HS-27A (cell line): Measurements from ENCODE around the gene FAM222A.

Experiments
- DNase-seq: peaks from one replicate; pipeline ENCODE4 v3.0.0-alpha.2; 2012; ENCODE audit warnings: low read depth, missing footprints

The FAM222A gene

DNA sequence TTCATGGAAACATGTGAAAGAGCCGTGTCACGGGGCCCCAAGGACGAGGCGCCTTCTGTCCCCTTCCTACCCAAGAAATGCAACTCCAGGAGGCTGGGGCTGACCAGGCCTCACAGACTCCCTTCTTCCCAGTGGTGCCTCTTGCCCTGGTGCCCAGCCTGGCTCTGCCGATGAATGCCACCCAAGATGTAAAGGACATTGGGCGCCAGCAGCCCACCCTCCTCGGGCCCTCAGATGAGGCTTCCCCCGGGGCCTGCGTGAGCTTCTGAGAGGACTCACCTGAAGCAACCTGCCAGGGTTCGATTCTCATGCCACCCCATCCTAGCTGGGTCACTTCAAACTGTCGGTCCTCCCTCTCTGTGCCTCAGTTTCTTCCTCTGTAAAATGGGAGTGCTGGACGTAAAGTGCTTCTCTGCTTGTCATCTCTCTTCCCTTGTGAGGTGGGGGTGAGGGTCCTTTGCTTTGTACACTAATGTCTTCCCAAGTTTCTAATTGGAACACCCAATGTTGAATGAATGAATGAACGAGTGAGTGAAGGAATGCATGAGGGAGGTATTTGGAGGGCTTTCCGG, 10.8 kb downstream of the FAM222A start:
- DNase-seq, result no peak

DNA sequence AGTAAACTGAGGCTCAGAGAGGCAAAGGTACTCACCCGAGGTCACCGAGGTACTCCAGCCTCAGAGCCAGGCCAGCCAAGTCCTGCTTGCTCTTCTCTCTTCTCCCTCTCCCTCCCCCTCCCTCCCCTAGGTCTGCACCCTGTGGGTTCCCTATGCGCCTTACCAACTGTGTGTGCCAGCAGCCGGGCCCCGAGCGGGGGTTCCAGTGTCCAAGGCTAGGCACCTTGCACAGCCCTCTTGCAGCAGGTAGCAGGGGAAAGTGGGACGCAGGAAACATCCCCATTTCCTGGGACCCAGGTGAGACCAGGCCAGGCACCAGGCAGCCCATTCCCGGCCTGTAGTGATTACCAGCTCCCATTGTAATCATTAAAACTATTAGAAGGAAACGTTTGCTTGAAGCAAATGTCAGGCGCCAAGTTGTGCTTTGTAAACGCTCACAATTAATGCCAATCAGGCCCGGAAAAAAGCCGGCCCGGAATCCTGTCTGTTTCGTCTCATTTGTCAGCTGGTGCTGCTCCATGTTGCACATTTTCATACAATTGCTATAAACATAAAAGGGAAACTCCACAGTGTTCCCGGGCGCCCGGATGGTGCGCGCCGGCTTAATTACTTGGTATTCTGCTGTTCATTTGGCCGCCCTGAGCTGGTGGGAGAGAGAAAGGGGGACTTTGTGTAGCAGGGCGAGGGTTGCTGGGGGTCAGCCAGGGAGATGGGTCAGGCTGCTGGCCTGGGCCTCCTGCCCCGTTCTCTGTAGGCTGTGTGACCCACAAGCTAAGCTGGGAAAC, 11.9 kb downstream of the FAM222A start:
- no peak for DNase-seq

DNA sequence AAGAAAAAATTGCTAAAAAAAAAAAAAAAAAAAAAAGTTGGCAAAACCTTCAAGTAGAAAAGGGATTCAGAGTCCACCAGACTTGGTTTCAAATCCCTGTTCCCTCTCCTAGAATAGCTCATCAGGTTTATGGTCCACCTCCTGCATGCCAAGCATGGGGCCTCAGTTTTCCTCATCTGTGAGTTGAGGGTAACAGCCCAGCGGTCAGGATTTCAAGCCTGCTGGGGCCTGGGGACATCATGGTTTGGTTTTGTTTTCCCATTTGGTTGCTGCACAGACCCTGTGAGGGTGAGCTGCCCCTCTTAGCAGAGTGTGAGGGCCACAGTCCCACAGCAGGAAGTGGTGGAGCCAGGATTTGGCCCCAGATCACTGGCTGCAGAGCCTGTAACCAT, 12.5 kb downstream of the FAM222A start:
- no peak for DNase-seq

DNA sequence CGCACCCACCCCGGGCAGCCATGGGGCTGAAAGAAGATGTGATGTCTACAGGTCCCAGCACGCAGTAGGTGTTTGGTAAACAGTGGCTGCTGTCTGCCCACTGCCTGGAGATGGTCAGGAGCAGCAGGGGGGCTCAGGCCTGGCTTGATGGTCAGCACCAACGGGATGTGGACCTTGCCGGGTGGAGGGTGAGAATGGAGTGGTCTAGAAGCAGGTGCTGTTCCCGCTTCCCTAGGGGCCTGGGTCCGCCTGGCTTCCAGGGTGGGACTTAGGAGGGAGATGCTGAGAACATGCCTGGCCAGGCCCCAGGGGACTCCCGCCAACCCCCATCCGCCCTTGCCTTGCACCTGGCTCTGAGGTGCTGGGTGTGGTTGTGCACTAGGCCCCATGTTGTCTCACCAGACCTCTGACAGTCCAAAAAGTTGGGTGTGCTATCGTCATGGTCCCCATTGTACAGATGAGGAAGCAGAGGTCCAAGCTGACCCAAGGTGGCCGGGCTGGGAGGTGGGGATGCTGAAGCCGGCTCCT, 12.9 kb downstream of the FAM222A start:
- DNase-seq, result no peak

DNA sequence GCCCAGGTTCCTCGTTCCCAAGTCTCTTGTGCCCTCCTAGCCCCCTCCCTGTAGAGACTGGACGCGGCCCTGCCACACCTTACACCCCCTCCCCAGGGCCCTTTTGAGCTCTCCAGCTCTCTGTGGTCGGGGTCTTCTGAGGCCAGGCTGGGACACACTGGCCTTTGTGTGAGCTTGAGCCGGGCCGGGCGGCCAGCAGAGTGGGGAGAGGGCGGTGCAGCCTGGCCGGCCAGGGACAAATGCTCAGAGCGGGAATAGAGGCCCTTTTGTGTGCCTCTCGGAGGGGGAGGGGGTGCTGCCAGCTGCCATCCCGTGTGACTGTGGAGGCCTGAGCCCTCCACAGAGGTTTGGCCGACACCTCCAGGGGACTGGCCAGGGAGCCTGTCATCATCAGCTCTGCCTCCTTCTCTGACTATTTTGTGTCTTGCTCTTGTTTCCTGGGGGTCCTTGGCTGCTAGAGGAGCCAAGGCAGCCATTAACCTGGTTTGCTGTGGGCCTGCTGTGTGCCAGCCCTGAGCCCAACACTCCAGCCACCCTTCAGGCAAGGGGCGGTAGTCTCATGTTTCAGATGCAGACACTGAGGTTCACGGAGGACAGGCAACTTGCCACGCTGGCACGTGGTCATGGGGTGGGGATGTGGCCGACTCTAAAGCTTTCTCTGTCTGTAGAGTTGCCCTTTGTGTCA, 13.6 kb downstream of the FAM222A start:
- DNase-seq, result no peak

DNA sequence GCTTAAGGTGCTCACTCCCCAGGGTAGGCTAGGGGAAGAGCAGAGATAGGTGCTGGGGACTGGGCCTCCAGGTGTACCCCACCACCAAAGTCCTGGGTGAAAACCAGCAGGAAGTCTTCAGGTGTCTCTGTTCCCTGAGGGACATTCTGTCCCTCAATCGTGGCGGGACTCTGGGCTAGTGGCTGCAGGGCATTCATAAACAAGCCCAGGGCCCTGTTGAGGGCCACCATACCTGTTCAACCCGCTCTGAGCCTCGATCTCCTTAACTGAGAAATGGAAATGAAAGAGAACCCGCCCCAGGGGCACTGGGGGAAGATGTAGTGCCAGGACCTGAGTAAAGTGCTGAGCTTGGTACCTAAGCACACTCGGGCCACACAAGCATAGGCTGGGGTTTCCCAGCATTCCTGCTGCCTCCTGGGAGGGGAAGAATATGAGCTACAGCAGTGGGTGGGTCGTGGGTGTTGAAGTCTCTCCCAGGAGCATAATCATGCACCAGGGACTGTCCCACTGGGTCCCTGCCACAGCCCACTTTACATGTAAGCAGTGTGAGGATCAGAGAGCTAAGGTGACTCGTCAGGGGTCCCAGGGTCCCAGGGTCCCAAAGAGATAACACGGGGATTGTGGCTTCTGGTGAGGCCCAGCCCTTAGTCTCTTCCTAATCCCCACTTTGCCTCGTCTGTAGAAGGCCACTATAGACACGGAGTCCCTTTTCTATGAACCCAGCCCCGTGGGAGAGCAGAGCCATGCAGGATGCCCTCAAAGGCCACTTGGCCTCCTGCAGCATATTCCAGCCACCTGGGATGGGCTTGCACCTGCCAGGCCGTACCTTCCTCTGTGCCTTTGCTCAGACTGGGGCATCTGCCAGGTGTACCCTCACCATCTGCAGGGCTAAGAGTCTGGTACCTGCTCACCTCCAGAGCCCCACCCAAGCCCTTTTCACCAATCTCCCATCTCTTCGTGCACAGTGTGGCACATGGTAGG, 14.4 kb downstream of the FAM222A start:
- DNase-seq, result no peak

DNA sequence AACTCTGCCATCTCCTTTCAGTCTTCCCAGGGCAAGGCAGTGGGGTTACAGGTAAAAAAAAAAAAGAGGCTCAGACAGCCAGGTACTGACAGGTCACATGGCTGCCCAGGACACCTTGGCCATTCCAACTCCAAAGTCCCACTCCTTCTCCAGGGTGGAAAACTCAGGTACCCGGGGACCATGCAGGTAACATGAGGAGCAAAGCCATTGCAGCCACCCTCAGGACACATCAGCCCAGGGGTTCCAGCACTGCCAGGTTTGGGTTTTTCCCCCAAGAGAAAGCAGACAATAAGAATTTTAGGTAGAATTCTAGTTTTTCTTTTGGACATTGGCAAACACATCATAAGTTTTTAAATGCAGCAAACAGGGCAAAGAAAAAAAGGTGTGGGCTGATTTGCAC, 15.3 kb downstream of the FAM222A start:
- DNase-seq, result no peak

DNA sequence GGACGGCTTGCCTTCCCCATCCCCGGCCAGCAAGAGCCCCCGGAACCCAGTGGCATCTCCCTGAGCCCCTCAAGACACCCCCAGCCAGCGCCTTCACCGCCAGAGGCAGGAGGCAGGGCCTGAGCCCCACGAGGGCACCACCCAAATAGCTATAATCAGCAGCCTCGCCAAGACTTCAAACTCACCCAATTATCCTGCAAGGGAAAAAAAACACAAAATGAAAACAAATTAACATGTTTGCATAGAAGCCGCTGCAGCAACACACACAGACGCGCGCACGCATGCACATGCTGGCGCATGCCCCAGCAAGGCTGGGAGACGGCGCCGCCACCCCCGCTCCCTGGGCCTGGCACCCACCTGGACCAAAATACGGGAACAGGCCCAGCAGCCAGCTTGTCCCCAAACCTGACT, 15.8 kb downstream of the FAM222A start:
- DNase-seq, result no peak

DNA sequence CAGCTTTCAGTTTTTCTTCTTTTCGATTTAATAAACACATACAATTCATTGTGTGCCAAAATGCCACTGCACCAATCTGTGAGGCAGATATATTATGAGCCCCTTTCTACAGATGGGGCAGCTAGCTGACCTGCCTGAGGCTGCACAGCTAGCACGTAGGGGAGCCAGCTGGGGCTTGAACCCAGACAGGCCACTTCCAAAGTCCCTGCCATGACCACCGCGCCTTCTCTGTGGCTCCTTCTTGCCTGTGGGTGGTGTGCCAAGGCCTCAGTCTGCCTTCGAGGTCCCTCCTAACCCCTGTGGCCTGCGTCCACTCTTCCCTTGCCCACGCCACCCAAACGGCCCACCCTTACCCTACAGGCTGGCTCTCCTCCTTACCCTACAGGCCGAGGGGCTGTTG, 16.2 kb downstream of the FAM222A start:
- DNase-seq, result no peak

DNA sequence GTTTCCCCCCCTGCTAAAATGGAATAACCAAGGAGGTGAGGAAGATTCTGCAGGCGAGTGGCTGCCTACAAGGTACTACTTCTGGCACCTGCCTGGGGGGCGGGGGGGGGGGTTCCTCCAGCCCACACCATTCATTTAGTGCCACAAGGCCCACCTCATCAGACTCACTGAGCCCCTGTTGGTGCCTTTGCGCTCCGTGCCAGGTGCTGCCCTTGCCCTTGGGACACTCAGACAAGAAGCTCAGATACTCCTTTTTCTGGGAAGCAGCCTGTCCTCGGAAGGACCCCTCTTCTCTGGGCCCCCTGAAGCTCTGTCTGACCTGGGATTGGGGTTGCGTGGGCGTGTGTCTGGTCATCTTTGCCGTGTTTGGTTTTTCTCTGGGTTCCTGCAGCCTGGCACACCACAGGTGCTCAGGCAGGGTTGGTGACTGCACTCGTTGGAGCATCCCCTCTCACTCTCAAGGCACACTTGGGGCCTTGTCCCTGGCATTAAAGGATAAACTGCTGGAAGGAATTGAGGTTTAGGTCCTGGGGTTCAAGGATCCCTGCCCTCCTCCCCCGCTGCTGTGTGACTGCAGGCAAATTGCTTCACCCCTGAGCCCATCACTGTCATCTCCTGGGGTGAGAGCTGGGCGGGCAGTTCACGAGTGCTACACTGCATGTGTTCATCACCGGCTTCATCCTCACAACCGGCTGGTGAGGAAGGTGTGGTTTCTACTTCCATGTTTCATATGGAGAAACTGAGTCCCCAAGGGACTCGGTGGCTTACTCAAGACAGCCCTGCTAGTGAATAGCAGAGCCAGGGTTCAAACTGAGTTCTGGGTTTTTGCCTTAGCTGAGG, 16.9 kb downstream of the FAM222A start:
- DNase-seq, result no peak

DNA sequence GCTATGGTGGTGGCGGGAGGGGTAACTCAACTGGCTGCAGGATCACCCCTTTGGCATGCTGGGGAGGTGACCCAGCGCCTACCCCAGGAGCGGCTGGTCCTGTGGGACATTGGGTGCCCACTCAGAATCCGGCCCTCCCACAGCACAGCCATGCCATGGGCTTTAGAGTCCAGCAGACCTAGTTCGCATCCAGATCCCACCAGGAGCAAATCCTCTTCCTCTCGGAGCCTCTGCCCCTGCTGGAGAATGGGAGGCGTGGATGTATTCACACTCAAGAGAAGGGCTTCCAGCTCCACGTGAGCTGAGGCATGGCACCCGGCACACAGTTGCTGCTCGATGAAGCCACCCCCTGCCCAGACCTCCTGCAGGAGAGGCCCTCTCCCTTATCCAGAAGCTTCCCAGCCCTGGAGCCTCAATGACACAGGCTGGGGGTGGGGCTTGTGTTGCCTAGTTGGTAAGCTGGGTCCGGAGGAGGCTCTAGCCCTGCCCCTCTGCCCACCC, 17.7 kb downstream of the FAM222A start:
- no peak for DNase-seq

DNA sequence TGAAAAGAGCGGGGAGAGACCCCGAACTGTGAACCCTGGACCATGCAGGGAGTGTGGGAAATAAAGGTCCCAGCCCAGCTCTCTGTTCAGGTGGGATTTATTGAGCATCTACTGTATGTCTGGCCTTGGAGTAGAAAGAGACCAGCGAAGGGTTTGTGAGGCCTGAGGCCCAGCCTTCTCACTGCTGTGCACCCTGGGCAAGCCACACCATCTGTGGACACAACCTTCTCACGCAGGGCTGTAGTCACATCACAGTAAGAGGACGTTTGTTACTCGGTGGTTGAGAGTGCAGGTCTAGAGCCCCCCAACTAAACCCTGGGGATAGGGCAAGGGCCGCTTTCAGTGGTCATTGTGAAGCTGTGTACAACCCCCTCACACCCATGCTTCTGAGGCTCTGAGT, 18.2 kb downstream of the FAM222A start:
- no peak for DNase-seq

DNA sequence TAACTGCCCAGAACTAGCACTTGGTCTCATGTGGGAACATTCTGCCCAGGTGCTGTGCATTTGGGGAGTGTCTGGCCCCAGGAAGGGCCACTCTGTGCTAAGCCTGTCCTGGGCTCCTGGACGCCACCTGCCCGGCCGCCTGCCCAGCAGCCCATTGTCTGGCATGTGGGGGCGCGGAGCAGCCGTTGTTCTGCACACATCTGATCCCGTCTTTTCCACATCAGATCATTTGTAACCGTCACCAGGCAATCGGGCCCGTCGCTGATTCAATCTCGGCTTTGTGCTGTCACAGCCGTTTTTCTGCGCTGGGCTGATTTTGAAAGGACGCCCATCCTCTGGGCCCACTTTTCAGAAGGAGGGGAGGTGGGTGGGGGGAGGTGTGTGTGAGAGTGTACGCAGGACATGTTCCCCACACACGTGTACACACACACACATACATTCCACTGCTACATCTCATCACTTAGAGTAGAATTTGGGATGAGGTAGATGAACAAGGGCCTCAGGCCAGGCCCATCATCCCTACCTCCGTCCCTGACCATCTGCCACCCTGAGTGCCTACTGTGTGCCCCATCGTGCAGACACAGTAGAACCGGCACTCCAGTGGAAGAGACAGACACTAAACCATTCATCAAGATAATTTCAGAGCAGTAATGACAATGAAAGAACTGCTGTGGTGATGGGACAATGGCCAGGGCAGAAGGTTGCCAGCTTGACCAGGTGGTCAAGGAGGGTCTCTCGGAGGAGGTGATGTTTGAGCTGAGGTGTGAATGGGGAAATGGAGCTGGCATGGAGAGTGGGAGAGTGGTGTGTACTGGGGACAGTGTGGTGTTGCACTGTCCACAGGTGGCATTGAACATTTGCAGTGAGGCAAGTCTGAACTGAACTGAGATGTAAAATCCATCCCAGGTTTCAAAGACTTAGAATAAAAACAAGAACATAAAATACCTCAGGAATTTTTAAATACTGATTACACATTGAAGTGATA, 19.0 kb downstream of the FAM222A start:
- DNase-seq, result no peak

DNA sequence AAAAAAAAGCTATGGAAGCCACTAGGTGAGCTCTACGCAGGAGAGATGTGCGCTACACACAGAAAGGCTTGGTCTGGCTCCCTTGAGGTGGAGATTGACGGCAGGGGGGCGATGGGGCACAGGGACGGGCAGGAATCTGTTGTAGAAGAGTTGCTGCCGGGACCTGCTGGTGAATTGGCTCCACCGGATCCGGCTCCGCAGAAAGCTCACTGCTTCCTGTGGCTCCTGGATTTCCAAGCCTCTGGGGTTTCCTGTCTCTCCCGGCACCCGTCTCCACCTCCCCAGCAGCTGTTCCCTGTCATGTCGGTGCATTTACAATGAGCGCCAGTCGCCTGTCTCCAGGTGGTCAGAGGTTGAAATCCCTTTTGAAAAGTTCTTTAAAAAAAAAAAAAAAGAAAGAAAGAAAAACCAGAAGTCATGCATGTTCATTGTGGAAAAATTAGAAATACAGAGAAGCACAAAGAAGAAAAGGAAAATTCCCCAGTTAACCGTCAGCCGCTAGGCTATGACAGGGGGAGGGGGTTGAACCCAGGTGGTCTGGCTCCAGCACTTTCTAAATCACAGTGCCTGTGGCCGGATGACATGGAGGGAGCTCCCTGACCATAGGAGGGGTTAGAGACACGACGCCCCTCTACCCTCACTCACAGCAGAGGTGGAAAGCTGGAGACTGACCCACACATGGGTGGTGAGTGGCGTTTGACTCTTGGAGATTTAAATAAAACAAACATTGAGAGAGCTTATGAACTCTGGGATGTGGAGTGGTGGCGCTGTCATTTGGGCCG, 20.8 kb downstream of the FAM222A start:
- DNase-seq, result no peak

DNA sequence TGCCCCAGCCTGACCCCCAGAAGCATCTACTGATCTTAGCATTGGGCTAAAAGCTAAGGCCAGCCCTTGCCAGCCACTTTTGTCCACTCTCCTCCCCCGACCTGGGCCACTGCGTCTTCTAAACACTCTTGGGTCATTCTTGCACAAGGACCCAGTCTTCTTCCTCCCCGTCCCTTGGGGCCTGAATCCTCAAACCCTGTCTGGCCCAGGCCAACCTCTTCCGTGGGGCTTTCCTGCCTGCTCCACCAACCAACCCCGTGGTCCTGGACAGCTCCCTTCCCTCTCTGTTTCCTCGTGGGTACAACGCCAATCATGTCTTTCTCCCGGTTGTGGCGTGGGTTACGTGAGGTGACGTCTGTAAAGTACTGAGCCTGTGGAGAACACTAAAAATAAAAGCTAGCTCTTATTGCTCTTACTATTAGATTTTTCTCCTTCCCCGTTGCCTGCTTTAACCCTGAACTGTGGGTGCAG, 21.5 kb downstream of the FAM222A start:
- no peak for DNase-seq

DNA sequence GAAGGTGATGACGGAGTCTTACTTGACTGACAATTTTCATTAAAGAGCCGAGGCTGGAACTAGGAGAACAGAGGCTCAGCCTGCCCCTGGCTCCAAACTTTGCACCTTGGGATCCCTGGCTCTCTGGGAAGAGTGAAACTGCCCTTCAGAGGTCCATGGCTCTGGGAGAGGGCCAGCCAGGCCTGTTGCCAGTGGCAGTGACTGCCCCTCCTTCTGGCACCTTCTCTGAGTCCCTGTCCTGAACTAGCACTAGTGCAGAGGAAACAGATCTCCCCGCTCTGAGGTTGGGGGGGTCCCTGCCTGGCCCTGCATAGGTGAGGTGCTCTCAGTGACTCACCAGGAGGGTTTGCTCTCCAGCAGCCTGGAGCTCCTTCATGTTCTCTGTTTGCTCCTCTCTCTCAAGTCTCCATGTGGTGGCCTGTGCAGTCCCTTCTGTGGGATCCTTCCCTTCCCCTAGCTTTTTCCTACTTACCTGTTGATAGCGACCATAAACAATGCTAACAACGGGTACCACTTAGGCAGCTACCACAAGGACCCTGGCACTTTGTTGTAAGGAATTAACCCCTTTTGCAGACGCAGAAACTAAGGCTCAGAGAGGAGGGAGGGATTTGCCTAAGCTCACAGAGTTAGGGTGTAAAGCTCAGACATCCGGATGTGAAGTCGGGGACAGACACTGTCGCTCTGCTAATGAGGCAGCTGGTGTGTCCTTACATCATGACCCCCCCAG, 22.4 kb downstream of the FAM222A start:
- no peak for DNase-seq

DNA sequence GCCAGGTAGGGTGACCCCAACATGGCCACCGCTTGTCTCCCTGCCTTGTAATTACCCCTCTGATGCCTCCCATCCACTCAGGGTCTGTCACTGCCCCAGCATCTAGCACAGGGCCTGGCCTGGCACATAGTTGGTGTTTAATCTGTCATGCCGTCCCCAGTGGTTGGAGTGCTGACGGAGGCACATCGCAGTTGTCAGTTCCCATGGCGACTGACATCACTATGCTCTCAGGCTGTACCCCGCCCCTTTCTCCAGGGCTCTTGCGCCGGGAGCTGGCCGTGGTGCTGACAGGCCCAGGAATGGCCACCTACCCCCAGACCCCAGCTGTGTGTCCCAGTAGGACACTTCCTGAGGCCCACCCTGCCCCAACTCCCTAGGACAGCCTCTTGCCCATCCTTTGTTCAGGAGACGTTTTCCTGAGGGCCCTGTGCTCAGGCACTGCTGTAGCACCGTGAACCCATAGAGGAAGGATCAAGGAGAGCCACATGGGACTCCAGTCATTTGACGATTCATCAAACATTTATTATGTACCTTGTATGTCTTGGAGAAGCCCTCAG, 23.0 kb downstream of the FAM222A start:
- no peak for DNase-seq

DNA sequence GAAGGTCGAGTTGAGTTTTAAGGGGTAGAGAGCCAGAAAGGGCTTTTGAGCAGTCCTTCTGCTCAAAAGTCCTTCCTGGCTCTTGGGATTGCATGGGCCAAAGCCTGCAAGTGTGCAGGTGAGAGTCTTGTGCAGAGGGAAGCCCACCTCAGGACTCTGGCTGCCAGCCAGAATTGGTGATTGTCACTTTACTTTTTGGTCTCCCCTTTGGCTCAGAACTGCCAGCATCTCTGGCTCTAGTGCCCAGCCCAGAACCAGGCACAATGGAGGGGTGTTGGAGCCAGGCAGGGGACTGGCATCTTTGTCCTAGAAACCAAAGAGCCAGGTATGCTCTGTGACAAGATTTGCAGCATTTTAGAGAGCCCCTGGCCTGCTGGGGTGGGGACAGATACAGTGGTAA, 23.5 kb downstream of the FAM222A start:
- no peak for DNase-seq
